Vagina (tissue), 2 donors: ENCODE measurements around the gene NPM1.

ENCODE experiments used
- CTCF ChIP-seq, 3 experiments: fragments of 450-650 bp in 2 of 3; fragments of 200-600 bp in 1 of 3; sonication (generic) in 1 of 3; IDR thresholded peaks; one replicate each; pipeline ENCODE4 v1.5.1; 2017 to 2019; ENCODE audit warnings: antibody characterized with exemption in 3 of 3, mild to moderate bottlenecking in 2 of 3, moderate library complexity in 2 of 3
- POLR2A ChIP-seq, 2 donors: fragments of 450-650 bp; IDR thresholded peaks; one replicate each; pipeline ENCODE4 v1.6.1; 2017; ENCODE audit warnings: antibody characterized with exemption in 2 of 2, mild to moderate bottlenecking in 2 of 2, moderate library complexity in 2 of 2
- POLR2AphosphoS5 ChIP-seq, 2 donors: sonication (generic); formaldehyde crosslinking; IDR thresholded peaks; one replicate each; pipeline ENCODE4 v1.9.0; 2017; ENCODE audit warnings: antibody characterized with exemption in 2 of 2, mild to moderate bottlenecking in 2 of 2, low read depth in 1 of 2; ENCODE audit not compliant: insufficient read depth in 1 of 2

GRCh38 chr5:171418982-171419687 is 31.5 kb downstream of the NPM1 start, which contains the start of gene FGF18:
- TF ChIP-seq CTCF (IDR thresholded peaks at IDR 0.05) (no peak), POLR2A (IDR thresholded peaks at IDR 0.05) (no peak), POLR2AphosphoS5 (IDR thresholded peaks at IDR 0.05; ENCODE audit: insufficient read depth in 1 of 2, low read depth in 1 of 2) (no peak)
